A549 (cell line): ENCODE measurements around the gene MSL2. TPM values are rescaled to one million over a fixed set of nuclear protein-coding genes. Genes with fewer than 3 reads are reported as not detected.
A peak's percentile ranks its signal among the peaks of the same experiment; 100 is the strongest.
"Not testable (repeated sequence)": the region's sequence is repeated elsewhere in the genome, so short reads cannot be mapped to it uniquely, and the experiment has no call there.

Source experiments
- ATAC-seq, 2 experiments: fragments of 200-7000 bp in 1 of 2; fragments of >200 bp in 1 of 2; cut with Nextera tagmentation in 1 of 2; cut with Tn5 transposase in 1 of 2; 3 replicates each; pipeline versions ENCODE4 v1.8.0 to v1.9.1; 2018 to 2020; ENCODE audit warnings: mild to moderate bottlenecking in 1 of 2, moderate library complexity in 1 of 2
- CTCF ChIA-PET: fragments of 300-600 bp; sonication (Branson Sonifier 250); formaldehyde crosslinking; extraction: SDS; loops from one replicate; lab custom pipeline; 2021; ENCODE audit warnings: antibody characterized with exemption, inconsistent platforms; lab: Yijun Ruan, JAX
- POLR2A ChIA-PET: fragments of 350-600 bp; formaldehyde crosslinking; extraction: SDS; loops from one replicate; lab custom pipeline; 2021; ENCODE audit warnings: antibody characterized with exemption, inconsistent platforms; lab: Yijun Ruan, JAX
- DNase-seq, 2 experiments: peaks; one replicate each; pipeline versions ENCODE4 v3.0.0 to v3.0.0-alpha.2; 2011 to 2016; ENCODE audit warnings: low read depth in 1 of 2, low spot score in 1 of 2
- FAIRE-seq: peaks from 2 replicates; lab custom pipeline; 2011; peaks lifted over from hg19 to GRCh38; lab: Jason Lieb, UNC
- H3K27ac ChIP-seq, 2 experiments: fragments of >200 bp; sonication (Bioruptor Twin); formaldehyde crosslinking; 3 replicates each; pipeline ENCODE4 v1.5.1; 2016 to 2017
- H3K4me1 ChIP-seq: fragments of >200 bp; sonication (Bioruptor Twin); formaldehyde crosslinking; 3 replicates; pipeline ENCODE4 v1.6.1; 2016
- H3K4me2 ChIP-seq: fragments of >200 bp; sonication (Bioruptor Twin); formaldehyde crosslinking; 3 replicates; pipeline ENCODE4 v1.6.1; 2016
- H3K4me3 ChIP-seq: fragments of >200 bp; sonication (Bioruptor Twin); formaldehyde crosslinking; 3 replicates; pipeline ENCODE4 v1.5.1; 2016
- H3K9me3 ChIP-seq: fragments of >200 bp; sonication (Bioruptor Twin); formaldehyde crosslinking; 3 replicates; pipeline ENCODE4 v1.6.1; 2016
- BHLHE40 ChIP-seq: IDR thresholded peaks from 2 replicates; pipeline ENCODE4 v1.6.1; 2012; ENCODE audit warnings: low read depth, low read length, inconsistent platforms
- CEBPB ChIP-seq, 2 experiments: fragments of >200 bp in 1 of 2; sonication (Bioruptor Twin) in 1 of 2; formaldehyde crosslinking in 1 of 2; IDR thresholded peaks; 2 replicates each; pipeline ENCODE4 v1.6.1; 2012 to 2016
- EP300 ChIP-seq, 2 experiments: fragments of >200 bp; sonication (Bioruptor Twin); formaldehyde crosslinking; IDR thresholded peaks; 2 replicates in 1 of 2; 3 replicates in 1 of 2; pipeline ENCODE4 v1.6.1; 2016 to 2017
- ESRRA ChIP-seq: fragments of 150-350 bp; IDR thresholded peaks from 2 replicates; pipeline ENCODE4 v1.6.1; 2014; ENCODE audit warnings: mild to moderate bottlenecking, low read length, borderline replicate concordance
- FOSB ChIP-seq: fragments of 250-450 bp; sonication (Bioruptor Pico); IDR thresholded peaks from 2 replicates; pipeline ENCODE4 v1.5.0; 2020; ENCODE audit warnings: mild to moderate bottlenecking, moderate library complexity
- HOXA7 ChIP-seq: fragments of 250-450 bp; sonication (Bioruptor Pico); IDR thresholded peaks from 2 replicates; pipeline ENCODE4 v1.5.0; 2020; ENCODE audit warnings: mild to moderate bottlenecking, moderate library complexity
- JUN ChIP-seq, 2 experiments: fragments of >200 bp; sonication (Bioruptor Twin); formaldehyde crosslinking; IDR thresholded peaks; 2 replicates in 1 of 2; 3 replicates in 1 of 2; pipeline ENCODE4 v1.6.1; 2016 to 2017
- JUNB ChIP-seq: fragments of >200 bp; sonication (Bioruptor Twin); formaldehyde crosslinking; IDR thresholded peaks from 2 replicates; pipeline ENCODE4 v1.6.1; 2016
- KDM1A ChIP-seq: fragments of 200-600 bp; sonication (generic); IDR thresholded peaks from 2 replicates; pipeline ENCODE4 v1.6.1; 2016; ENCODE audit warnings: low read depth, mild to moderate bottlenecking
- MAZ ChIP-seq: fragments of 150-350 bp; IDR thresholded peaks from 2 replicates; pipeline ENCODE4 v1.6.1; 2014; ENCODE audit warnings: antibody characterized with exemption, low read depth, low read length, borderline replicate concordance
- NR3C1 ChIP-seq: fragments of >200 bp; sonication (Bioruptor Twin); formaldehyde crosslinking; IDR thresholded peaks from 3 replicates; pipeline ENCODE4 v1.6.1; 2017
- RAD21 ChIP-seq, 2 experiments: fragments of >200 bp in 1 of 2; sonication (Bioruptor Twin) in 1 of 2; formaldehyde crosslinking in 1 of 2; IDR thresholded peaks in 1 of 2; conservative IDR thresholded peaks in 1 of 2; 2 replicates in 1 of 2; 3 replicates in 1 of 2; pipeline ENCODE4 v1.6.1; 2012 to 2018; ENCODE audit warnings: inconsistent platforms in 1 of 2
- RFX5 ChIP-seq: fragments of 450-650 bp; IDR thresholded peaks from 2 replicates; pipeline ENCODE4 v1.7.1; 2014; ENCODE audit warnings: antibody characterized with exemption, mild to moderate bottlenecking, moderate library complexity
- RNF2 ChIP-seq: fragments of 200-600 bp; sonication (generic); IDR thresholded peaks from 2 replicates; pipeline ENCODE4 v1.6.1; 2016; ENCODE audit warnings: low read depth, mild to moderate bottlenecking, antibody characterized with exemption, moderate library complexity, borderline replicate concordance
- SMC3 ChIP-seq: fragments of >200 bp; sonication (Bioruptor Twin); formaldehyde crosslinking; IDR thresholded peaks from 3 replicates; pipeline ENCODE4 v1.6.1; 2018; ENCODE audit warnings: inconsistent platforms
- SREBF2 ChIP-seq: fragments of 450-650 bp; IDR thresholded peaks from 2 replicates; pipeline ENCODE4 v1.6.1; 2014; ENCODE audit warnings: mild to moderate bottlenecking, moderate library complexity
- ZC3H11A ChIP-seq: fragments of 450-650 bp; IDR thresholded peaks from 2 replicates; pipeline ENCODE4 v1.6.1; 2014; ENCODE audit warnings: antibody characterized with exemption, mild to moderate bottlenecking
- ZNF302 ChIP-seq: fragments of 250-450 bp; sonication (Bioruptor Pico); IDR thresholded peaks from 2 replicates; pipeline ENCODE4 v1.9.0; 2021; ENCODE audit warnings: inconsistent platforms, mild to moderate bottlenecking, moderate library complexity
- ZSCAN20 ChIP-seq: fragments of 250-450 bp; sonication (Bioruptor Pico); IDR thresholded peaks from 2 replicates; pipeline ENCODE4 v1.8.0; 2022; ENCODE audit warnings: mild to moderate bottlenecking, moderate library complexity
- WGBS: methylation state at CpG from one replicate; pipeline ENCODE4 v1.1.6; 2017; ENCODE audit errors: missing lambda C conversion rate; 5-methylcytosine and 5-hydroxymethylcytosine counted together
- polyA plus RNA-seq, 4 experiments: library from polyadenylated mRNA; depleted of rRNA in 3 of 4; stranded (reverse); fragments of >200 nt; fragmentation: RNase III in 1 of 4; extraction: RNeasy Plus Mini Kit Qiagen cat#74134 plus additional on column Dnase treatment in 1 of 4; gene quantifications; 2 replicates in 3 of 4; 3 replicates in 1 of 4; pipeline ENCODE4 v1.2.3, GENCODE V29; 2011 to 2017
- TF ChIP-seq, protein P1 (sequence below): fragments of >200 bp; sonication (Bioruptor Twin); formaldehyde crosslinking; IDR thresholded peaks from 3 replicates; pipeline ENCODE4 v1.5.1; 2016
- TF ChIP-seq, protein P2 (sequence below): IDR thresholded peaks from 2 replicates; pipeline ENCODE4 v1.6.1; 2012
- TF ChIP-seq, protein P3 (sequence below): fragments of 450-650 bp; IDR thresholded peaks from 2 replicates; pipeline ENCODE4 v1.6.1; 2014; ENCODE audit warnings: antibody characterized with exemption
- TF ChIP-seq, protein P4 (sequence below): fragments of 250-450 bp; sonication (Bioruptor Pico); IDR thresholded peaks from 2 replicates; pipeline ENCODE4 v1.5.0; 2020; ENCODE audit warnings: low read depth, mild to moderate bottlenecking, moderate library complexity

The MSL2 gene
- polyA plus RNA-seq, 2 of the 4 experiments (the other 2 are of a cell fraction): 8.4 to 10.1 TPM

DNA sequence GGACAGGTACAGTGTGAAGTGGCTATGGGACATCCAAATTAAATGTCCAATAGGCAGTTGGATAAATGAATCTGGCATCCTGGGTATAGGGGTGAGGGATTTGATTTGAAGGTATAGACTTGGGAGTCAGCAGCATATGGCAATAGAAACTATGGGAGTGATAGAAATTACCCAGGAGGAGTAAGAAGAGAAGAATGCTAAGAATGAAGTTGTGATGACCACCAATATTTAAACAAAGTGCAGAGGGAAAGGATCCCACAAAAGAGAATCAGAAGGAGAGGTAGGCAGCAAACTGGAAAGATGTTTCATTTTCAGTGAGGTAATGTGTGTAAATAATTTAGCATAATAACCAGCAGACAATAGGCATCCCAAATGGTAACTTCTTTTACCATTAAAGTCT is 13.8 kb upstream of the MSL2 start:
- peak in 1 of 2 experiments; percentile 49; a peak in 3 of 6 replicates for ATAC-seq
- no peak for FAIRE-seq
- TF ChIP-seq SMC3: no peak
- no peak for TF ChIP-seq ZNF302 (CRISPR knock-in tag)
- no peak for TF ChIP-seq FOSB (CRISPR knock-in tag)
- no peak for TF ChIP-seq BHLHE40
- TF ChIP-seq EP300 (IDR thresholded peaks at IDR 0.05): no peak
- no peak for TF ChIP-seq SREBF2
- TF ChIP-seq, protein P1, sequence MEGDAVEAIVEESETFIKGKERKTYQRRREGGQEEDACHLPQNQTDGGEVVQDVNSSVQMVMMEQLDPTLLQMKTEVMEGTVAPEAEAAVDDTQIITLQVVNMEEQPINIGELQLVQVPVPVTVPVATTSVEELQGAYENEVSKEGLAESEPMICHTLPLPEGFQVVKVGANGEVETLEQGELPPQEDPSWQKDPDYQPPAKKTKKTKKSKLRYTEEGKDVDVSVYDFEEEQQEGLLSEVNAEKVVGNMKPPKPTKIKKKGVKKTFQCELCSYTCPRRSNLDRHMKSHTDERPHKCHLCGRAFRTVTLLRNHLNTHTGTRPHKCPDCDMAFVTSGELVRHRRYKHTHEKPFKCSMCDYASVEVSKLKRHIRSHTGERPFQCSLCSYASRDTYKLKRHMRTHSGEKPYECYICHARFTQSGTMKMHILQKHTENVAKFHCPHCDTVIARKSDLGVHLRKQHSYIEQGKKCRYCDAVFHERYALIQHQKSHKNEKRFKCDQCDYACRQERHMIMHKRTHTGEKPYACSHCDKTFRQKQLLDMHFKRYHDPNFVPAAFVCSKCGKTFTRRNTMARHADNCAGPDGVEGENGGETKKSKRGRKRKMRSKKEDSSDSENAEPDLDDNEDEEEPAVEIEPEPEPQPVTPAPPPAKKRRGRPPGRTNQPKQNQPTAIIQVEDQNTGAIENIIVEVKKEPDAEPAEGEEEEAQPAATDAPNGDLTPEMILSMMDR: no peak
- TF ChIP-seq JUNB: no peak
- TF ChIP-seq MAZ: no peak
- no peak for TF ChIP-seq RAD21 (conservative IDR thresholded peaks at IDR 0.05 in 1 of 2, IDR thresholded peaks at IDR 0.05 in 1 of 2)
- no peak for TF ChIP-seq HOXA7 (CRISPR knock-in tag)
- no peak for TF ChIP-seq KDM1A
- TF ChIP-seq RNF2: no peak
- no peak for TF ChIP-seq NR3C1
- TF ChIP-seq, protein P2, sequence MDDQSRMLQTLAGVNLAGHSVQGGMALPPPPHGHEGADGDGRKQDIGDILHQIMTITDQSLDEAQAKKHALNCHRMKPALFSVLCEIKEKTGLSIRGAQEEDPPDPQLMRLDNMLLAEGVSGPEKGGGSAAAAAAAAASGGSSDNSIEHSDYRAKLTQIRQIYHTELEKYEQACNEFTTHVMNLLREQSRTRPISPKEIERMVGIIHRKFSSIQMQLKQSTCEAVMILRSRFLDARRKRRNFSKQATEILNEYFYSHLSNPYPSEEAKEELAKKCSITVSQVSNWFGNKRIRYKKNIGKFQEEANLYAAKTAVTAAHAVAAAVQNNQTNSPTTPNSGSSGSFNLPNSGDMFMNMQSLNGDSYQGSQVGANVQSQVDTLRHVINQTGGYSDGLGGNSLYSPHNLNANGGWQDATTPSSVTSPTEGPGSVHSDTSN: no peak
- no peak for TF ChIP-seq ESRRA
- TF ChIP-seq RFX5: no peak
- TF ChIP-seq, protein P3, sequence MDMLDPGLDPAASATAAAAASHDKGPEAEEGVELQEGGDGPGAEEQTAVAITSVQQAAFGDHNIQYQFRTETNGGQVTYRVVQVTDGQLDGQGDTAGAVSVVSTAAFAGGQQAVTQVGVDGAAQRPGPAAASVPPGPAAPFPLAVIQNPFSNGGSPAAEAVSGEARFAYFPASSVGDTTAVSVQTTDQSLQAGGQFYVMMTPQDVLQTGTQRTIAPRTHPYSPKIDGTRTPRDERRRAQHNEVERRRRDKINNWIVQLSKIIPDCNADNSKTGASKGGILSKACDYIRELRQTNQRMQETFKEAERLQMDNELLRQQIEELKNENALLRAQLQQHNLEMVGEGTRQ: no peak
- H3K4me1 ChIP-seq: peaks cover 5% of the 10 kb centered on the region; the same call in 1 of the 3 replicates
- ChIA-PET CTCF (no interaction called here), POLR2A (interaction anchor here (1.7 kb wide), 1 partner anchor 14 kb away, joined by 5 read pairs; the partner anchor contains the start of gene MSL2)
- H3K4me2 ChIP-seq: peak overlapping the region; percentile 28; the same call in 2 of the 3 replicates
- no peak overlapping the region for H3K4me3 ChIP-seq
- H3K27ac ChIP-seq: no peak overlapping the region
- H3K9me3 ChIP-seq: no peaks in the 10 kb centered on the region
- DNase-seq: no peak

DNA sequence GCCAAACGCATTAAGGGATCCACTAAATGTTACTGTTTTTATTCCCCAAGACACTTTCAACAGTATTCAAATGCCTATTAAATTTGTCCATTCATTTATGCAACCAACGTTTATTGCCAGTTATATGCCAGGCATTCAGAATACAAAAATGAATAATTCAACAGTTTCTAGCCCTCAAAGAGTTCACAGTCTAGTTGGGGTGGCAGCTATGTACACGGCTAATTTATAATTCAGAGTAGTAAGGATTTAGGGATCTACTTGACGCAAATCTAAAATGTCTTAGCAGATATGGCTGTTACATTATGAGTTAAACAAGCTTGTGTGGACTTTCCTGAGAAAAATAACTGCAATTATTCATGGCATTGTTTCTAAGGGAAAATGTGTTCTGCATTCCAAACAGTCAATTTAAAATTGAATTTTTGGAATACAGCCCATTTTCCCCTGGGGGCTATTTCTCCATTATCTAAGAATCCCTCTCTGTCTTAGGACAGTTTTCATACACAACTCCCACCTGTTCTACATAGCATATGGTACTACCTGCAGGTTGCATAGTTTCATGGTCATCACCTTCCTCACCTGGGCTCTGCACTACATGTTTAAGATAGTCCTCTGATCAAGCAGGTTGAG is 11.5 kb upstream of the MSL2 start:
- Histone ChIP-seq H3K4me2 (no peak overlapping the region), H3K4me3 (no peak overlapping the region), H3K27ac (no peak overlapping the region), H3K4me1 (peaks cover 5% of the 10 kb centered on the region; the same call in 1 of the 3 replicates), H3K9me3 (no peaks in the 10 kb centered on the region)
- TF ChIP-seq JUN (IDR thresholded peaks at IDR 0.05) (no peak), ZC3H11A (no peak), ZSCAN20 (CRISPR knock-in tag) (no peak), CEBPB (IDR thresholded peaks at IDR 0.05) (no peak)
- TF ChIP-seq, protein P4, sequence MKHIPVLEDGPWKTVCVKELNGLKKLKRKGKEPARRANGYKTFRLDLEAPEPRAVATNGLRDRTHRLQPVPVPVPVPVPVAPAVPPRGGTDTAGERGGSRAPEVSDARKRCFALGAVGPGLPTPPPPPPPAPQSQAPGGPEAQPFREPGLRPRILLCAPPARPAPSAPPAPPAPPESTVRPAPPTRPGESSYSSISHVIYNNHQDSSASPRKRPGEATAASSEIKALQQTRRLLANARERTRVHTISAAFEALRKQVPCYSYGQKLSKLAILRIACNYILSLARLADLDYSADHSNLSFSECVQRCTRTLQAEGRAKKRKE (CRISPR knock-in tag): no peak
- 64% methylated on average over 4 of the region's 4 CpGs for WGBS
- ATAC-seq (no peak), FAIRE-seq (no peak), DNase-seq (no peak)
- ChIA-PET CTCF (interaction anchor here (0.6 kb wide), 1 partner anchor 121 kb away, joined by 3 read pairs; no protein-coding TSS in a partner anchor), POLR2A (interaction anchor here (1.4 kb wide), 1 partner anchor 11 kb away, joined by 8 read pairs; the partner anchor contains the start of gene MSL2)

DNA sequence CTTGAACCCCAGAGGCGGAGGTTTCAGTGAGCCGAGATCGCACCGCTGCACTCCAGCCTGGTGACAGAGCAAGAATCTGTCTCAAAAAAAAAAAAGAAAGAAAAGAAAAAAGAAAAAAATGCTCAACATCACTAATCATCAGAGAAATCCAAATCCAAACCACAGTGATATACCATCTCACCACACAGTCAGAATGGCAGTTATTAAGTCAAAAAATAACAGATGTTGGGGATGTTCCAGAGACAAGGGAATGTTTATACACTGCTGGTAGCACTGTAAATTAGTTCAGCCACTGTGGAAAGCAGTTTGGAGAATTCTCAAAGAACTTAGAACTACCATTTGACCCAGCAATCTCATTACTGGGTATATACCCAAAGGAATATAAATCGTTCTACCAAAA is 3.1 kb upstream of the MSL2 start:
- POLR2A ChIA-PET, H3K4me3 ChIP-seq, H3K4me2 ChIP-seq, H3K27ac ChIP-seq, FAIRE-seq, ATAC-seq, H3K9me3 ChIP-seq, H3K4me1 ChIP-seq, DNase-seq: not testable (repeated sequence)
- CTCF ChIA-PET: interaction anchor here (0.8 kb wide), 1 partner anchor 40 kb away, joined by 3 read pairs; no protein-coding TSS in a partner anchor
- WGBS: 79% methylated on average over 5 of the region's 5 CpGs

DNA sequence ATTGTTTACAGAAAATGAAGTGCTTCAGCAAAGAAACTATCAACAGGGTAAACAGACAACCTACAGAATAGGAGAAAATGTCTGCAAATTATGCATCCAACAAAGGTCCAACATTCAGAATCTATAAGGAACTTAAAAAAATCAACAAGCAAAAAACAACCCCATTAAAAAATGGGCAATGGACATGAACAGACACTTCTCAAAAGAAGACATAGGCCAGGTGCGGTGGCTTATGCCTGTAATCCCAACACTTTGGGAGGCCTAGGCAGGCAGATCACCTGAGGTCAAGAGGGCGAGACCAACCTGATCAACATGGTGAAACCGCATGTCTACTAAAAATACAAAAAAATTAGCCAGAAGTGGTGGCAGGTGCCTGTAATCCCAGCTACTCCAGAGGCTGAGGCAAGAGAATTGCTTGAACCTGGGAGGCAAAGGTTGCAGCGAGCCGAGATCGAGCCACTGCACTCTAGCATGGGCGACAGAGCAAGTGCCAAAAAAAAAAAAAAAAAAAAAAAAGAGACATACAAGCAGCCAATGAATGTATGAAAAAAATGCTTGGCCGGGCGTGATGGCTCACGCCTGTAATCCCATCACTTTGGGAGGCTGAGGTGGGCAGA is 2.4 kb upstream of the MSL2 start:
- H3K9me3 ChIP-seq, FAIRE-seq, H3K27ac ChIP-seq, H3K4me3 ChIP-seq, H3K4me2 ChIP-seq, DNase-seq, H3K4me1 ChIP-seq, CTCF ChIA-PET, ATAC-seq: not testable (repeated sequence)
- WGBS: 92% methylated on average over 10 of the region's 10 CpGs
- POLR2A ChIA-PET: interaction anchor here (0.6 kb wide), 1 partner anchor 75 kb away, joined by 4 read pairs; no protein-coding TSS in a partner anchor
